A549 (cell line): ENCODE results near the gene IDNK. TPM values are rescaled to one million over a fixed set of nuclear protein-coding genes. Genes with fewer than 3 reads are reported as not detected.
A peak's percentile ranks its signal among the peaks of the same experiment; 100 is the strongest.

ENCODE experiments used
- ATAC-seq, 2 experiments: fragments of 200-7000 bp in 1 of 2; fragments of >200 bp in 1 of 2; cut with Nextera tagmentation in 1 of 2; cut with Tn5 transposase in 1 of 2; 3 replicates each; pipeline versions ENCODE4 v1.8.0 to v1.9.1; 2018 to 2020; ENCODE audit warnings: mild to moderate bottlenecking in 1 of 2, moderate library complexity in 1 of 2
- CTCF ChIA-PET: fragments of 300-600 bp; sonication (Branson Sonifier 250); formaldehyde crosslinking; extraction: SDS; loops from one replicate; lab custom pipeline; 2021; ENCODE audit warnings: antibody characterized with exemption, inconsistent platforms; lab: Yijun Ruan, JAX
- POLR2A ChIA-PET: fragments of 350-600 bp; formaldehyde crosslinking; extraction: SDS; loops from one replicate; lab custom pipeline; 2021; ENCODE audit warnings: antibody characterized with exemption, inconsistent platforms; lab: Yijun Ruan, JAX
- DNase-seq, 2 experiments: peaks; one replicate each; pipeline versions ENCODE4 v3.0.0 to v3.0.0-alpha.2; 2011 to 2016; ENCODE audit warnings: low read depth in 1 of 2, low spot score in 1 of 2
- FAIRE-seq: peaks from 2 replicates; lab custom pipeline; 2011; peaks lifted over from hg19 to GRCh38; lab: Jason Lieb, UNC
- H3K27ac ChIP-seq, 2 experiments: fragments of >200 bp; sonication (Bioruptor Twin); formaldehyde crosslinking; 3 replicates each; pipeline ENCODE4 v1.5.1; 2016 to 2017
- H3K4me1 ChIP-seq: fragments of >200 bp; sonication (Bioruptor Twin); formaldehyde crosslinking; 3 replicates; pipeline ENCODE4 v1.6.1; 2016
- H3K4me2 ChIP-seq: fragments of >200 bp; sonication (Bioruptor Twin); formaldehyde crosslinking; 3 replicates; pipeline ENCODE4 v1.6.1; 2016
- H3K4me3 ChIP-seq: fragments of >200 bp; sonication (Bioruptor Twin); formaldehyde crosslinking; 3 replicates; pipeline ENCODE4 v1.5.1; 2016
- H3K9me3 ChIP-seq: fragments of >200 bp; sonication (Bioruptor Twin); formaldehyde crosslinking; 3 replicates; pipeline ENCODE4 v1.6.1; 2016
- ATOH8 ChIP-seq: fragments of 250-450 bp; sonication (Bioruptor Pico); IDR thresholded peaks from 2 replicates; pipeline ENCODE4 v1.5.0; 2020; ENCODE audit warnings: low read depth, mild to moderate bottlenecking, moderate library complexity
- CBX2 ChIP-seq: fragments of 200-600 bp; sonication (generic); IDR thresholded peaks from 2 replicates; pipeline ENCODE4 v1.6.1; 2016; ENCODE audit warnings: low read depth, mild to moderate bottlenecking, borderline replicate concordance
- CBX8 ChIP-seq: fragments of 200-600 bp; sonication (generic); IDR thresholded peaks from 2 replicates; pipeline ENCODE4 v1.6.1; 2016
- CEBPB ChIP-seq, 2 experiments: fragments of >200 bp in 1 of 2; sonication (Bioruptor Twin) in 1 of 2; formaldehyde crosslinking in 1 of 2; IDR thresholded peaks; 2 replicates each; pipeline ENCODE4 v1.6.1; 2012 to 2016
- EHMT2 ChIP-seq: fragments of 200-600 bp; sonication (generic); IDR thresholded peaks from 2 replicates; pipeline ENCODE4 v1.6.1; 2016; ENCODE audit warnings: antibody characterized with exemption, low read depth, mild to moderate bottlenecking, moderate library complexity
- ESRRA ChIP-seq: fragments of 150-350 bp; IDR thresholded peaks from 2 replicates; pipeline ENCODE4 v1.6.1; 2014; ENCODE audit warnings: mild to moderate bottlenecking, low read length, borderline replicate concordance
- FOSB ChIP-seq: fragments of 250-450 bp; sonication (Bioruptor Pico); IDR thresholded peaks from 2 replicates; pipeline ENCODE4 v1.5.0; 2020; ENCODE audit warnings: mild to moderate bottlenecking, moderate library complexity
- FOSL2 ChIP-seq, 2 experiments: fragments of 450-650 bp in 1 of 2; fragments of >200 bp in 1 of 2; sonication (Bioruptor Twin) in 1 of 2; formaldehyde crosslinking; IDR thresholded peaks; 2 replicates each; pipeline versions ENCODE4 v1.5.0 to v1.6.1; 2016 to 2020; ENCODE audit warnings: mild to moderate bottlenecking in 1 of 2, moderate library complexity in 1 of 2
- HES2 ChIP-seq: fragments of >200 bp; sonication (Bioruptor Twin); formaldehyde crosslinking; IDR thresholded peaks from 2 replicates; pipeline ENCODE4 v1.6.1; 2016
- HOXA7 ChIP-seq: fragments of 250-450 bp; sonication (Bioruptor Pico); IDR thresholded peaks from 2 replicates; pipeline ENCODE4 v1.5.0; 2020; ENCODE audit warnings: mild to moderate bottlenecking, moderate library complexity
- HOXB5 ChIP-seq: fragments of 250-450 bp; sonication (Bioruptor Pico); IDR thresholded peaks from 2 replicates; pipeline ENCODE4 v1.5.0; 2020; ENCODE audit warnings: mild to moderate bottlenecking, moderate library complexity
- JUNB ChIP-seq: fragments of >200 bp; sonication (Bioruptor Twin); formaldehyde crosslinking; IDR thresholded peaks from 2 replicates; pipeline ENCODE4 v1.6.1; 2016
- KDM1A ChIP-seq: fragments of 200-600 bp; sonication (generic); IDR thresholded peaks from 2 replicates; pipeline ENCODE4 v1.6.1; 2016; ENCODE audit warnings: low read depth, mild to moderate bottlenecking
- MAFK ChIP-seq: fragments of 450-650 bp; IDR thresholded peaks from 2 replicates; pipeline ENCODE4 v1.6.1; 2014; ENCODE audit not compliant: partially characterized antibody
- MAZ ChIP-seq: fragments of 150-350 bp; IDR thresholded peaks from 2 replicates; pipeline ENCODE4 v1.6.1; 2014; ENCODE audit warnings: antibody characterized with exemption, low read depth, low read length, borderline replicate concordance
- MYC ChIP-seq: IDR thresholded peaks from 2 replicates; pipeline ENCODE4 v1.6.1; 2012; ENCODE audit warnings: mild to moderate bottlenecking, inconsistent platforms, low read length, improper control_type of control experiment, borderline replicate concordance
- NFE2L2 ChIP-seq: fragments of 150-350 bp; conservative IDR thresholded peaks from 2 replicates; pipeline ENCODE4 v1.6.1; 2014; ENCODE audit warnings: low read length
- NR3C1 ChIP-seq: fragments of >200 bp; sonication (Bioruptor Twin); formaldehyde crosslinking; IDR thresholded peaks from 3 replicates; pipeline ENCODE4 v1.6.1; 2017
- PHF8 ChIP-seq: fragments of 200-600 bp; sonication (generic); IDR thresholded peaks from 2 replicates; pipeline ENCODE4 v1.6.1; 2016; ENCODE audit warnings: low read depth, mild to moderate bottlenecking, antibody characterized with exemption, moderate library complexity, borderline replicate concordance
- POLR2AphosphoS2 ChIP-seq: conservative IDR thresholded peaks from 2 replicates; pipeline ENCODE4 v1.6.1; 2012; ENCODE audit warnings: low read length, improper control_type of control experiment, inconsistent platforms
- RAD21 ChIP-seq, 2 experiments: fragments of >200 bp in 1 of 2; sonication (Bioruptor Twin) in 1 of 2; formaldehyde crosslinking in 1 of 2; IDR thresholded peaks in 1 of 2; conservative IDR thresholded peaks in 1 of 2; 2 replicates in 1 of 2; 3 replicates in 1 of 2; pipeline ENCODE4 v1.6.1; 2012 to 2018; ENCODE audit warnings: inconsistent platforms in 1 of 2
- RARB ChIP-seq: fragments of 250-450 bp; sonication (Bioruptor Pico); IDR thresholded peaks from 2 replicates; pipeline ENCODE4 v1.8.0; 2021; ENCODE audit warnings: mild to moderate bottlenecking, moderate library complexity
- RCOR1 ChIP-seq: fragments of 150-350 bp; IDR thresholded peaks from 2 replicates; pipeline ENCODE4 v1.6.1; 2014; ENCODE audit warnings: antibody characterized with exemption, low read length, low read depth
- REST ChIP-seq: fragments of 200-600 bp; sonication (generic); IDR thresholded peaks from 2 replicates; pipeline ENCODE4 v1.6.1; 2016; ENCODE audit warnings: antibody characterized with exemption, mild to moderate bottlenecking, moderate library complexity
- RFX5 ChIP-seq: fragments of 450-650 bp; IDR thresholded peaks from 2 replicates; pipeline ENCODE4 v1.7.1; 2014; ENCODE audit warnings: antibody characterized with exemption, mild to moderate bottlenecking, moderate library complexity
- TFCP2L1 ChIP-seq: fragments of 250-450 bp; sonication (Bioruptor Pico); IDR thresholded peaks from 2 replicates; pipeline ENCODE4 v1.5.0; 2021; ENCODE audit warnings: mild to moderate bottlenecking
- ZFP36 ChIP-seq: fragments of 450-650 bp; IDR thresholded peaks from 2 replicates; pipeline ENCODE4 v1.6.1; 2014; ENCODE audit warnings: borderline replicate concordance; ENCODE audit not compliant: partially characterized antibody
- WGBS: methylation state at CpG from one replicate; pipeline ENCODE4 v1.1.6; 2017; ENCODE audit errors: missing lambda C conversion rate; 5-methylcytosine and 5-hydroxymethylcytosine counted together
- polyA plus RNA-seq, 4 experiments: library from polyadenylated mRNA; depleted of rRNA in 3 of 4; stranded (reverse); fragments of >200 nt; fragmentation: RNase III in 1 of 4; extraction: RNeasy Plus Mini Kit Qiagen cat#74134 plus additional on column Dnase treatment in 1 of 4; gene quantifications; 2 replicates in 3 of 4; 3 replicates in 1 of 4; pipeline ENCODE4 v1.2.3, GENCODE V29; 2011 to 2017
- TF ChIP-seq, protein P1 (sequence below): IDR thresholded peaks from 2 replicates; pipeline ENCODE4 v1.6.1; 2012; ENCODE audit warnings: low read depth, borderline replicate concordance

Gene IDNK
- polyA plus RNA-seq, 2 of the 4 experiments (the other 2 are of a cell fraction), result 10.9 to 16.2 TPM

- TF ChIP-seq MYC, result no peak
- TF ChIP-seq HOXB5 (CRISPR knock-in tag), result no peak
- no peak for TF ChIP-seq CEBPB (IDR thresholded peaks at IDR 0.05)
- no peak for TF ChIP-seq MAZ
- no peak for TF ChIP-seq REST
- no peak for TF ChIP-seq NFE2L2
These were observed 29.5 kb downstream of the IDNK start (continued) for GRCh38 chr9:83652433-83652832.

- ChIA-PET POLR2A (interaction anchor here (1.2 kb wide), 1 partner anchor 53 kb away, joined by 3 read pairs; no protein-coding TSS in a partner anchor), CTCF (no interaction called here)
- FAIRE-seq (no peak), ATAC-seq (no peak), DNase-seq (no peak)
- Histone ChIP-seq H3K4me2 (no peak overlapping the region), H3K9me3 (0 out of 3 replicates have a peak, but pooled peaks cover 2% of the 10 kb centered on the region), H3K27ac (no peak overlapping the region), H3K4me1 (no peaks in the 10 kb centered on the region), H3K4me3 (no peak overlapping the region)
- no peak for TF ChIP-seq PHF8
- no peak for TF ChIP-seq JUNB
- no peak for TF ChIP-seq HOXB5 (CRISPR knock-in tag)
- no peak for TF ChIP-seq CBX8
- no peak for TF ChIP-seq NR3C1
- no peak for TF ChIP-seq CBX2
- TF ChIP-seq FOSL2 (IDR thresholded peaks at IDR 0.05), result no peak
- TF ChIP-seq FOSL2 (CRISPR knock-in tag; IDR thresholded peaks at IDR 0.05), result no peak
- 81% methylated on average over 1 of the region's 1 CpG for WGBS
These were observed 32.5 kb downstream of the IDNK start for GRCh38 chr9:83655433-83655832.

DNA sequence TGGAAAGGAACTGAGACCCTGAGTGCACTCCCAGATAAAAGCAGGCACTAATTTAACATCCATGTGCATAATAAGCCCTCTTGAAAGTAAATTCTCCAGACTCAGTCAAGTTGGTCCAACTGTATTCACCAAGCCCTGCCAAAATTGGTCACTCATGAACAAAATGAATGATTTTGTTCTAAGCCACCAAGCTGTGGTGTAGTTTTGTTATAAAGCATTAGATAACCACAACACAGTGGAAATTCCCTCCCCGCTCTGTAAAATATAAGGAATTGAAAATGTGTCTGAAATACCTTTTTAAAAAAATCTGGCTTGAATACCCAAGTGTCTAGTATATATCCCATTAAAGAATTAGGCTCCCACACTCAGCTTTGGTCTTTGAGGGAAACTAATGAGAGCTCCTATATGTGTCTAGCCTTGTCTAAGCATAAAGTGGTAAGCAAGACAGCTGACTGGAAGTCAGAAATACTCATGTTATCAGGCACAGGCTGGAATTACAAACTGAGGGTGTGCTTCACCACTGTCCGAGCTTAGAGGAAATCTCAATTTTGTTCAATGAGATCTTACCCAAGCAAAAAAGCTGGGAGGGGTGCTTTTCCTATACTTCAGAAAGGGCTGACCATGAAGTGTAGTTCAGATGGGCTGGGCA, 33.2 kb downstream of the IDNK start:
- Histone ChIP-seq H3K27ac (no peak overlapping the region), H3K4me1 (no peaks in the 10 kb centered on the region), H3K4me3 (no peak overlapping the region), H3K4me2 (no peak overlapping the region), H3K9me3 (0 out of 3 replicates have a peak, but pooled peaks cover 2% of the 10 kb centered on the region)
- CTCF ChIA-PET, result interaction anchor here (1.3 kb wide), 1 partner anchor 12 kb away, joined by 5 read pairs; no protein-coding TSS in a partner anchor
- TF ChIP-seq, protein P1, sequence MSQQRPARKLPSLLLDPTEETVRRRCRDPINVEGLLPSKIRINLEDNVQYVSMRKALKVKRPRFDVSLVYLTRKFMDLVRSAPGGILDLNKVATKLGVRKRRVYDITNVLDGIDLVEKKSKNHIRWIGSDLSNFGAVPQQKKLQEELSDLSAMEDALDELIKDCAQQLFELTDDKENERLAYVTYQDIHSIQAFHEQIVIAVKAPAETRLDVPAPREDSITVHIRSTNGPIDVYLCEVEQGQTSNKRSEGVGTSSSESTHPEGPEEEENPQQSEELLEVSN, result no peak
- TF ChIP-seq RAD21 (conservative IDR thresholded peaks at IDR 0.05 in 1 of 2, IDR thresholded peaks at IDR 0.05 in 1 of 2), result no peak
- TF ChIP-seq ZFP36, result no peak
- no peak for TF ChIP-seq KDM1A
- no peak for TF ChIP-seq MAZ
- TF ChIP-seq EHMT2, result no peak
- TF ChIP-seq RARB, result no peak
- TF ChIP-seq NR3C1, result no peak
- no peak for TF ChIP-seq TFCP2L1 (CRISPR knock-in tag)
- no peak for TF ChIP-seq POLR2AphosphoS2
- TF ChIP-seq RFX5, result no peak
- TF ChIP-seq ESRRA, result no peak
- TF ChIP-seq FOSB (CRISPR knock-in tag), result no peak
- TF ChIP-seq MAFK, result no peak
- no peak for TF ChIP-seq HOXA7
- TF ChIP-seq HES2, result no peak
- TF ChIP-seq RCOR1, result no peak
- no peak for TF ChIP-seq ATOH8 (CRISPR knock-in tag)
- no peak for TF ChIP-seq CBX2
- WGBS, result 93% methylated on average over 2 of the region's 2 CpGs
- FAIRE-seq, result no peak
- ATAC-seq, result 0 out of 6 replicates have a peak, but pooled peaks of 1 of the 2 experiments have one; percentile 13
- no peak for DNase-seq
- POLR2A ChIA-PET, result interaction anchor here (1.2 kb wide), 1 partner anchor 52 kb away, joined by 3 read pairs; no protein-coding TSS in a partner anchor
